OCI-LY3 (cell line): Measurements from ENCODE around the gene KCNE1.

Experiments used
- H2AFZ ChIP-seq: fragments of 200-600, 300-600 bp; shearing (Covaris generic); 2 replicates; pipeline ENCODE4 v1.6.0; 2014; ENCODE audit warnings: antibody characterized with exemption, low read depth, low read length
- H3K27ac ChIP-seq: fragments of 200-600, 300-600 bp; sonication (generic); 2 replicates; pipeline ENCODE4 v1.5.1; 2014; ENCODE audit warnings: mild to moderate bottlenecking, low read length, moderate library complexity, mixed read lengths
- H3K27me3 ChIP-seq: fragments of 200-600, 300-600 bp; sonication (generic); 2 replicates; pipeline ENCODE4 v1.6.1; 2014; ENCODE audit warnings: low read depth, low read length, mixed read lengths
- H3K36me3 ChIP-seq: fragments of 200-600, 300-600 bp; sonication (generic); replicated peaks from 2 replicates; pipeline ENCODE3; 2014; ENCODE audit warnings: low read depth, low read length, mixed read lengths
- H3K4me1 ChIP-seq: fragments of 300-600, 200-600 bp; sonication (generic); 2 replicates; pipeline ENCODE4 v1.6.1; 2014; ENCODE audit warnings: low read length, mixed read lengths
- H3K4me2 ChIP-seq: fragments of 200-600, 300-600 bp; sonication (generic); 2 replicates; pipeline ENCODE4 v1.6.1; 2014; ENCODE audit warnings: low read length, mixed read lengths
- H3K4me3 ChIP-seq: fragments of 300-600, 200-600 bp; sonication (generic); 2 replicates; pipeline ENCODE4 v1.5.1; 2014; ENCODE audit warnings: antibody characterized with exemption, mild to moderate bottlenecking, low read length, moderate library complexity
- H3K79me2 ChIP-seq: fragments of 300-600, 200-600 bp; shearing (Covaris generic); 2 replicates; pipeline ENCODE4 v1.6.1; 2014; ENCODE audit warnings: mild to moderate bottlenecking, low read length, mixed read lengths
- H3K9ac ChIP-seq: fragments of 300-600, 200-600 bp; shearing (Covaris generic); 2 replicates; pipeline ENCODE4 v1.6.0; 2014; ENCODE audit warnings: mild to moderate bottlenecking, low read length, moderate library complexity
- H3K9me3 ChIP-seq: fragments of 200-600, 300-600 bp; shearing (Covaris generic); 2 replicates; pipeline ENCODE4 v1.6.1; 2014; ENCODE audit warnings: low read length, mixed read lengths; ENCODE audit not compliant: insufficient read depth
- H4K20me1 ChIP-seq: fragments of 200-600, 300-600 bp; sonication (generic); 2 replicates; pipeline ENCODE4 v1.6.1; 2016; ENCODE audit warnings: low read length, mixed read lengths; ENCODE audit not compliant: insufficient read depth
- CTCF ChIP-seq: fragments of 200-600, 300-600 bp; sonication (generic); IDR thresholded peaks from 2 replicates; pipeline ENCODE4 v1.5.1; 2014; ENCODE audit warnings: antibody characterized with exemption, low read length, low read depth
- EZH2phosphoT487 ChIP-seq: fragments of 200-600 bp; shearing (Covaris generic); IDR thresholded peaks from 2 replicates; pipeline ENCODE4 v1.6.1; 2018; ENCODE audit warnings: antibody characterized with exemption, mixed run types, low read depth

Gene KCNE1

GRCh38 chr21:34504595-34504994 lies 7.4 kb downstream of the KCNE1 start:
- Histone ChIP-seq H3K9me3 (no peaks in the 10 kb centered on the region), H3K79me2 (no peaks in the 10 kb centered on the region), H3K4me3 (no peak overlapping the region), H3K4me1 (no peaks in the 10 kb centered on the region), H3K27me3 (no peaks in the 10 kb centered on the region; the same call in 1 of the 2 replicates), H3K4me2 (no peak overlapping the region), H3K9ac (no peak overlapping the region), H3K27ac (no peak overlapping the region), H4K20me1 (no peaks in the 10 kb centered on the region), H2AFZ (no peak overlapping the region), H3K36me3 (no peaks in the 10 kb centered on the region)
- TF ChIP-seq EZH2phosphoT487, result no peak
- TF ChIP-seq CTCF, result no peak

- Histone ChIP-seq H3K4me3 (no peak overlapping the region), H2AFZ (no peak overlapping the region), H3K4me2 (no peak overlapping the region), H3K79me2 (no peaks in the 10 kb centered on the region), H3K4me1 (no peaks in the 10 kb centered on the region), H3K27me3 (no peaks in the 10 kb centered on the region; the same call in 1 of the 2 replicates), H4K20me1 (no peaks in the 10 kb centered on the region), H3K9ac (no peak overlapping the region), H3K9me3 (no peaks in the 10 kb centered on the region), H3K27ac (no peak overlapping the region), H3K36me3 (no peaks in the 10 kb centered on the region)
- TF ChIP-seq EZH2phosphoT487 (no peak), CTCF (no peak)
Observed at GRCh38 chr21:34502480-34503106, 9.4 kb downstream of the KCNE1 start.

GRCh38 chr21:34501716-34502115 lies 10.3 kb downstream of the KCNE1 start:
- H3K79me2 ChIP-seq, result no peaks in the 10 kb centered on the region
- H4K20me1 ChIP-seq, result no peaks in the 10 kb centered on the region
- no peak overlapping the region for H3K9ac ChIP-seq
- no peak overlapping the region for H3K4me2 ChIP-seq
- no peak overlapping the region for H3K27ac ChIP-seq
- H3K36me3 ChIP-seq, result no peaks in the 10 kb centered on the region
- no peaks in the 10 kb centered on the region for H3K27me3 ChIP-seq
- no peaks in the 10 kb centered on the region for H3K4me1 ChIP-seq
- no peak overlapping the region for H2AFZ ChIP-seq
- no peaks in the 10 kb centered on the region for H3K9me3 ChIP-seq
- TF ChIP-seq EZH2phosphoT487, result no peak
- no peak for TF ChIP-seq CTCF
- H3K4me3 ChIP-seq, result no peak overlapping the region

- no peaks in the 10 kb centered on the region for H3K9me3 ChIP-seq
- no peaks in the 10 kb centered on the region for H3K36me3 ChIP-seq
- no peak overlapping the region for H3K27ac ChIP-seq
- no peaks in the 10 kb centered on the region for H3K27me3 ChIP-seq
- no peak for TF ChIP-seq CTCF
- H3K4me1 ChIP-seq, result no peaks in the 10 kb centered on the region
- H4K20me1 ChIP-seq, result no peaks in the 10 kb centered on the region
- no peak overlapping the region for H3K9ac ChIP-seq
- H2AFZ ChIP-seq, result no peak overlapping the region
- no peaks in the 10 kb centered on the region for H3K79me2 ChIP-seq
- H3K4me3 ChIP-seq, result no peak overlapping the region
- H3K4me2 ChIP-seq, result no peak overlapping the region
Observed at GRCh38 chr21:34500191-34500590, 11.8 kb downstream of the KCNE1 start.
